ENCODE measurements around the gene SLC16A10.

DNA sequence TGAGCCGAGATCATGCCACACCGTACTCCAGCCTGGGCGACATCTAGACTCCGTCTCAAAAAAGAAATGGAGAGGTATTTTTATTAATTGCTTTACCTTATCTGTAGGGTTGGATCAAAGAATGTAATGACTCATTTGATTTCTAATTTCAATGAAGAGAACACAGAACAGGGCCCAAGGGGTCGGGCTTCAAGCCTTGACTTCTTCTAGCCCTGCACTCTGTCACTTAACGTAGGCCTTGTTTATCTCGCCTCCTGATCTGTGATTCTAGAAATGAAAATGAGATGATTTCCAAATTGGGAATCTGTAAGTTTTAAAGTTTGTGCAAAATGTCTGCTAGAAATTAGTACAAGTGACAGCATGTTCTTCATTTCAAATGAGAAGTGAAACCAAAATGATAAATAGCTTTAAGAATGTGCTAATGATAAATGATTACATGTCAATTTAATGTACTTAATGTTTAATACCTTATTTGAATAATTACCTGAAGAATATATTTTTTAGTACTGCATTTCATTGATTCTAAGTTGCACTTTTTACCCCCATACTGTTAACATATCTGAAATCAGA, 180.5 kb downstream of the SLC16A10 start:
- TF ChIP-seq, protein P1, sequence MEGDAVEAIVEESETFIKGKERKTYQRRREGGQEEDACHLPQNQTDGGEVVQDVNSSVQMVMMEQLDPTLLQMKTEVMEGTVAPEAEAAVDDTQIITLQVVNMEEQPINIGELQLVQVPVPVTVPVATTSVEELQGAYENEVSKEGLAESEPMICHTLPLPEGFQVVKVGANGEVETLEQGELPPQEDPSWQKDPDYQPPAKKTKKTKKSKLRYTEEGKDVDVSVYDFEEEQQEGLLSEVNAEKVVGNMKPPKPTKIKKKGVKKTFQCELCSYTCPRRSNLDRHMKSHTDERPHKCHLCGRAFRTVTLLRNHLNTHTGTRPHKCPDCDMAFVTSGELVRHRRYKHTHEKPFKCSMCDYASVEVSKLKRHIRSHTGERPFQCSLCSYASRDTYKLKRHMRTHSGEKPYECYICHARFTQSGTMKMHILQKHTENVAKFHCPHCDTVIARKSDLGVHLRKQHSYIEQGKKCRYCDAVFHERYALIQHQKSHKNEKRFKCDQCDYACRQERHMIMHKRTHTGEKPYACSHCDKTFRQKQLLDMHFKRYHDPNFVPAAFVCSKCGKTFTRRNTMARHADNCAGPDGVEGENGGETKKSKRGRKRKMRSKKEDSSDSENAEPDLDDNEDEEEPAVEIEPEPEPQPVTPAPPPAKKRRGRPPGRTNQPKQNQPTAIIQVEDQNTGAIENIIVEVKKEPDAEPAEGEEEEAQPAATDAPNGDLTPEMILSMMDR (optimal IDR thresholded peaks at IDR 0.05 in 1 of 3, IDR thresholded peaks at IDR 0.05 in 1 of 3, conservative IDR thresholded peaks at IDR 0.05 in 1 of 3; ENCODE audit: extremely low read depth in 1 of 3, insufficient read depth in 2 of 3, low read length in 3 of 3), result no peak
- TF ChIP-seq EZH2 (IDR thresholded peaks at IDR 0.05; ENCODE audit: low read length), result no peak
